ENCODE results near the gene EIF4EBP2. TPM values are rescaled to one million over a fixed set of nuclear protein-coding genes. Genes with fewer than 3 reads are reported as not detected.

The EIF4EBP2 gene
- total and polyA plus RNA-seq, 2 donors (not counting 3 experiments of a cell fraction or from before 2014, with no cell fraction given), result 18.2 to 47.0 TPM

- H3K9me1 ChIP-seq (replicated peaks; ENCODE audit: control insufficient read depth, extremely low read depth, insufficient read depth, low read length), result no peaks in the 10 kb centered on the region
- H3K9me3 ChIP-seq (replicated peaks; ENCODE audit: control insufficient read depth, insufficient read depth, low read length), result no peaks in the 10 kb centered on the region
- no peaks in the 10 kb centered on the region for H3K79me2 ChIP-seq (ENCODE audit: control insufficient read depth, insufficient read depth, low read length)
- H3K4me2 ChIP-seq (ENCODE audit: insufficient read depth, low read length), result no peak overlapping the region
- H3K36me3 ChIP-seq (ENCODE audit: control insufficient read depth in 2 of 2, extremely low read depth in 1 of 2, insufficient read depth in 2 of 2, low read length in 2 of 2), result no peaks in the 10 kb centered on the region
- peaks cover 2 to 5% of the 10 kb centered on the region in 2 experiments for H3K27me3 ChIP-seq (ENCODE audit: control insufficient read depth in 2 of 2, insufficient read depth in 2 of 2, low read length in 2 of 2)
- DNase-seq (ENCODE audit: low read depth, low spot score), result no peak
- no peak overlapping the region for H3K27ac ChIP-seq (ENCODE audit: insufficient read depth, low read depth, low read length)
- no peak for FAIRE-seq
- CTCF ChIA-PET, result interaction anchor here (1.4 kb wide), 1 partner anchor 14 kb away, joined by 3 read pairs; no protein-coding TSS in a partner anchor
- POLR2A ChIA-PET, result no interaction called here
- peaks cover 5% of the 10 kb centered on the region for H3K4me1 ChIP-seq (ENCODE audit: control insufficient read depth, extremely low read depth, insufficient read depth, low read length)
- no TSS peak for BruUV-seq (replicated peaks)
- intact Hi-C loops (cut with micrococcal nuclease) (no loop called here), dilution Hi-C loops (cut with MboI; ENCODE audit: extremely low pct_ligation_motif_present, low sequenced_read_pairs) (no loop called here)
- no peaks in the 10 kb centered on the region for H4K20me1 ChIP-seq (replicated peaks; ENCODE audit: control insufficient read depth, extremely low read depth, insufficient read depth, low read length)
- no peak overlapping the region for H3K9ac ChIP-seq (replicated peaks; ENCODE audit: extremely low read depth, insufficient read depth, low read length)
- TF ChIP-seq FOS (IDR thresholded peaks at IDR 0.05; ENCODE audit: borderline replicate concordance, insufficient read depth, low read length) (no peak), POLR2AphosphoS5 (IDR thresholded peaks at IDR 0.05; ENCODE audit: insufficient read depth, low read depth, low read length) (no peak), EZH2 (IDR thresholded peaks at IDR 0.05; ENCODE audit: borderline replicate concordance, low read depth, low read length, severe bottlenecking) (no peak), JUN (IDR thresholded peaks at IDR 0.05; ENCODE audit: borderline replicate concordance, insufficient read depth, insufficient read length, low read depth) (no peak), CTCF (IDR thresholded peaks at IDR 0.05; ENCODE audit: extremely low read depth in 1 of 2, insufficient read depth in 1 of 2, low read depth in 1 of 2, low read length in 2 of 2) (no peak), MYC (IDR thresholded peaks at IDR 0.05; ENCODE audit: low read depth, low read length) (no peak), GATA2 (IDR thresholded peaks at IDR 0.05; ENCODE audit: insufficient read depth, insufficient read length, low read depth, low read length) (no peak), POLR2A (IDR thresholded peaks at IDR 0.05; ENCODE audit: low read depth, low read length) (no peak)
- TF ChIP-seq, protein P1, sequence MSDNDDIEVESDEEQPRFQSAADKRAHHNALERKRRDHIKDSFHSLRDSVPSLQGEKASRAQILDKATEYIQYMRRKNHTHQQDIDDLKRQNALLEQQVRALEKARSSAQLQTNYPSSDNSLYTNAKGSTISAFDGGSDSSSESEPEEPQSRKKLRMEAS (IDR thresholded peaks at IDR 0.05; ENCODE audit: insufficient read depth, insufficient read length), result no peak
- no peak overlapping the region for H3K4me3 ChIP-seq (replicated peaks in 1 of 3; ENCODE audit: insufficient read depth in 1 of 3, low read depth in 1 of 3, low read length in 3 of 3)
- H2AFZ ChIP-seq (ENCODE audit: low read depth, low read length), result no peak overlapping the region
Measured at GRCh38 chr10:70399177-70399576, 4.8 kb upstream of the EIF4EBP2 start.

All from endothelial cell of umbilical vein (primary cell).